ENCODE data around the gene BNC2.

BNC2 gene

GRCh38 chr9:16542290-16542689 lies 328.2 kb downstream of the BNC2 start:
- TF ChIP-seq CREB1 (IDR thresholded peaks at IDR 0.05; ENCODE audit: low read depth) = no peak
- no peak for TF ChIP-seq EP300 (IDR thresholded peaks at IDR 0.05; ENCODE audit: borderline replicate concordance)
- TF ChIP-seq EGR1 (IDR thresholded peaks at IDR 0.05) = no peak
- TF ChIP-seq CEBPB (IDR thresholded peaks at IDR 0.05) = no peak
- no peak for TF ChIP-seq FOXM1 (IDR thresholded peaks at IDR 0.05; ENCODE audit: borderline replicate concordance, low read depth)
- TF ChIP-seq TAF1 (IDR thresholded peaks at IDR 0.05; ENCODE audit: low read depth) = no peak
- no peak for TF ChIP-seq ZBTB7A (IDR thresholded peaks at IDR 0.05; ENCODE audit: low read depth)
- no peak for TF ChIP-seq REST (IDR thresholded peaks at IDR 0.05; ENCODE audit: low read depth)

- no peak for TF ChIP-seq EGR1 (IDR thresholded peaks at IDR 0.05)
- no peak for TF ChIP-seq TAF1 (IDR thresholded peaks at IDR 0.05; ENCODE audit: low read depth)
- TF ChIP-seq CREB1 (IDR thresholded peaks at IDR 0.05; ENCODE audit: low read depth) = no peak
- no peak for TF ChIP-seq USF1 (IDR thresholded peaks at IDR 0.05)
These were observed 329.5 kb downstream of the BNC2 start for GRCh38 chr9:16540743-16541613.

GRCh38 chr9:16535555-16535954 lies 334.9 kb downstream of the BNC2 start:
- TF ChIP-seq TCF12 (IDR thresholded peaks at IDR 0.05; ENCODE audit: low read depth) (no peak), EP300 (IDR thresholded peaks at IDR 0.05; ENCODE audit: borderline replicate concordance) (no peak), YY1 (IDR thresholded peaks at IDR 0.05; ENCODE audit: low read depth) (no peak), EGR1 (IDR thresholded peaks at IDR 0.05) (no peak), CEBPB (IDR thresholded peaks at IDR 0.05) (no peak), USF1 (IDR thresholded peaks at IDR 0.05) (no peak), TAF1 (IDR thresholded peaks at IDR 0.05; ENCODE audit: low read depth) (no peak), RAD21 (IDR thresholded peaks at IDR 0.05; ENCODE audit: low read depth) (no peak), MAX (IDR thresholded peaks at IDR 0.05) (no peak), TEAD4 (IDR thresholded peaks at IDR 0.05) (no peak), NFIC (IDR thresholded peaks at IDR 0.05) (no peak)

GRCh38 chr9:16532681-16533450 lies 337.6 kb downstream of the BNC2 start:
- TF ChIP-seq TAF1 (IDR thresholded peaks at IDR 0.05; ENCODE audit: low read depth) (no peak), CEBPB (IDR thresholded peaks at IDR 0.05) (no peak), ZBTB7A (IDR thresholded peaks at IDR 0.05; ENCODE audit: low read depth) (no peak), YY1 (IDR thresholded peaks at IDR 0.05; ENCODE audit: low read depth) (no peak), RAD21 (IDR thresholded peaks at IDR 0.05; ENCODE audit: low read depth) (no peak), EGR1 (IDR thresholded peaks at IDR 0.05) (no peak), TEAD4 (IDR thresholded peaks at IDR 0.05) (no peak), NFIC (IDR thresholded peaks at IDR 0.05) (no peak)

- TF ChIP-seq MAX (IDR thresholded peaks at IDR 0.05) = no peak
- TF ChIP-seq CEBPB (IDR thresholded peaks at IDR 0.05) = no peak
- no peak for TF ChIP-seq ZBTB7A (IDR thresholded peaks at IDR 0.05; ENCODE audit: low read depth)
- no peak for TF ChIP-seq EGR1 (IDR thresholded peaks at IDR 0.05)
- no peak for TF ChIP-seq CREB1 (IDR thresholded peaks at IDR 0.05; ENCODE audit: low read depth)
- TF ChIP-seq NFIC (IDR thresholded peaks at IDR 0.05) = no peak
- TF ChIP-seq FOXM1 (IDR thresholded peaks at IDR 0.05; ENCODE audit: borderline replicate concordance, low read depth) = no peak
- no peak for TF ChIP-seq TAF1 (IDR thresholded peaks at IDR 0.05; ENCODE audit: low read depth)
- no peak for TF ChIP-seq RAD21 (IDR thresholded peaks at IDR 0.05; ENCODE audit: low read depth)
These were observed 338.2 kb downstream of the BNC2 start for GRCh38 chr9:16532272-16532671.

- TF ChIP-seq TCF12 (IDR thresholded peaks at IDR 0.05; ENCODE audit: low read depth) = no peak
- TF ChIP-seq FOXM1 (IDR thresholded peaks at IDR 0.05; ENCODE audit: borderline replicate concordance, low read depth) = no peak
- TF ChIP-seq NFIC (IDR thresholded peaks at IDR 0.05) = no peak
- no peak for TF ChIP-seq CEBPB (IDR thresholded peaks at IDR 0.05)
- no peak for TF ChIP-seq USF1 (IDR thresholded peaks at IDR 0.05)
- no peak for TF ChIP-seq TEAD4 (IDR thresholded peaks at IDR 0.05)
- TF ChIP-seq CREB1 (IDR thresholded peaks at IDR 0.05; ENCODE audit: low read depth) = no peak
- TF ChIP-seq RAD21 (IDR thresholded peaks at IDR 0.05; ENCODE audit: low read depth) = no peak
- TF ChIP-seq YY1 (IDR thresholded peaks at IDR 0.05; ENCODE audit: low read depth) = no peak
- no peak for TF ChIP-seq EGR1 (IDR thresholded peaks at IDR 0.05)
- TF ChIP-seq TAF1 (IDR thresholded peaks at IDR 0.05; ENCODE audit: low read depth) = no peak
These were observed 339.5 kb downstream of the BNC2 start for GRCh38 chr9:16530669-16531642.

All from Ishikawa (cell line).